Left colon (tissue), 2 donors: ENCODE results near the gene CCBE1. TPM values are rescaled to one million over a fixed set of nuclear protein-coding genes. Genes with fewer than 3 reads are reported as not detected.

Experiments
- ATAC-seq: fragments of 200-7000 bp; cut with Tn5 transposase; one replicate; pipeline ENCODE4 v1.9.1; 2020; ENCODE audit warnings: mild to moderate bottlenecking, moderate library complexity
- DNase-seq, 2 donors: peaks; one replicate each; pipeline ENCODE4 v3.0.0-alpha.2; 2020
- intact Hi-C, 2 donors: fragments of 100-400 bp; cut with DNase I in 1 of 2; cut with micrococcal nuclease in 1 of 2; formaldehyde crosslinking; loops; one replicate each; pipeline versions ENCODE4 v1.11.2 to v1.14.0; 2022; cut with DNase I, micrococcal nuclease
- total RNA-seq, 2 donors: library from RNA; stranded (reverse); fragmentation: NEBNext Ultra II Directional; extraction: Animal tissue kit (Norgen Biotek cat#: 25700); gene quantifications; one replicate each; pipeline ENCODE4 v1.2.1, GENCODE V29; 2021
- donor health status: DM: no; HTN: no; CAD: no.
- donor health status: DM: yes; HTN: yes; CAD: no.

Gene CCBE1
- total RNA-seq, 2 donors from 2014 or later = 0.31 to 8.0 TPM

DNA sequence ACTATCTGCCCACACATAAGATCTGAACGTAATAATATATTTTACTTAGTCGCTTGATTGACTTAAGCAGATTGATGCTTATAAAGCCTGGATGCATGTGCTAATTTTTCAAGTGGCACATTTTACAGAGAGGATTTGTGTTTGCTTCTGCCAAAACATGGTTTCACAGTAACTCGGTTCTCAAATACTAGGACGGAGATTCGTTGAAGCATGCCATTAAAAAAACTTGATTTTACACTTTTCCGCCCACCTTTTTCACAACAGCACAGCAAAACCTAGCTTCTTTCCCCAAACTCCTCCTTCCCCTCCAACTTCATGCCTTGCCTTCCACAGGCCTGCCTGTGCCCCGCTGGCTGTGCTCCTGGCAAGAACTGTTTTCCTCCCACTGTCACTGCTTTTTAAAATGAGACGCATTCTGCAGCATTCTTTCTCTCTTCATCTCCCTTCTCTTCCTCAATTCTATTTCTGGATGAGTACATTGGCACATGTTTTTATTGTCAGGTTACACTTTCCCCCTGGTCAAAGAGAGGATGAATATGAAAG is 283.0 kb downstream of the CCBE1 start:
- intact Hi-C loops = no loop called here
- no peak for ATAC-seq

DNA sequence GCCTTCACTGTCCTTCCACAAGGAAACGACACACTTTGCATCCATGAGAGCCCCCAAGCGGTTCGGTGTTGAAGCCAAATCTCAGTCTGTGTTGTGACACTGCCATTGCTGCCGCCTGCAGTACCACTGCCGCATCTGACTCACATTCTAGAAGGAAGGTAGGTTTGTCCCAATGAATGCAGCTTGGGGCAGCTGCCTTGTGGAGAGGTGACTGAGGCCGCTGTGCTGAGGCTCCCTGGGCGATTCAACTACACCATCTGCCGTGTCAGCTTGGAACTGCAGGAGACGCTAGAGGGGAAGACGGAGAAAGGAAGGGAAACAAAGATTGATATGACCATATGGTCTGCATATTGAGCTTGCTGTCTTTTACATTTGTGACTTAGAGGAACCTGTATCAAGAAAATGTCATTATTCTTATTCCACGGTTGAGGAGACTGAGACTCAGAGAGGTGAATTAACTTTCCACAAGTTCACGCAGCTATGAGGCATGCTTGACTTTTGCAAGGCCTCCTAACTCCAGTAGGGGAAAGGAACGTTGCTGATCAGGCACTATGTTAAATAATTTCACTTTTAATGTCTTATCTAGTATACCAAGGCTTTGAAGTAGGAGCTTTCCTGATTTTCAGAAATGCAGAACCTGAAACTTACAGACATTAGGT is 294.7 kb downstream of the CCBE1 start:
- intact Hi-C loops = loop anchor here in 1 of 2 donors (10.0 kb wide), 1 partner anchor 158 kb away; no protein-coding TSS in a partner anchor
- ATAC-seq (peak; percentile 98), DNase-seq (peak; percentile 44 to 72)

More for the DNA sequence above, 283.0 kb downstream of the CCBE1 start:
- DNase-seq = no peak

DNA sequence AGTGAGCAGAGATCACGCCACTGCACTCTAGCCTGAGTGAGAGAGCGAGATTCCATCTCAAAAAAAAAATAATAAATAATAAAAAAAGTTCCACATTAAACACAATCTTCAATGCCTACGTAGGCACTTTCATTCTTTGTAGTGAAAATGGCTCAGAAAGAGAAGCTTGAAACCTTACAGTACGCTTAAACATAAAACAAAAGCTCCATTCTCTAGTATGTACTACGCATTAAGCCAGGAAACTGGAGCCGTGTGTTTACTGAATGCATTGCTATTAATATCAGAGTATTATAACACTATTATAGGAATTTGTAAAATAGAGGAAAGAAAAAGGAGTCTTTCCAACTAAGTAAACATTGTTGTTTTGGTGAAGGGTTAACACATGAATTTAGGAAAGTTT is 296.8 kb downstream of the CCBE1 start:
- DNase-seq = no peak
- intact Hi-C loops = loop anchor here in 1 of 2 donors (10.0 kb wide), 1 partner anchor 156 kb away; no protein-coding TSS in a partner anchor
- no peak for ATAC-seq

DNA sequence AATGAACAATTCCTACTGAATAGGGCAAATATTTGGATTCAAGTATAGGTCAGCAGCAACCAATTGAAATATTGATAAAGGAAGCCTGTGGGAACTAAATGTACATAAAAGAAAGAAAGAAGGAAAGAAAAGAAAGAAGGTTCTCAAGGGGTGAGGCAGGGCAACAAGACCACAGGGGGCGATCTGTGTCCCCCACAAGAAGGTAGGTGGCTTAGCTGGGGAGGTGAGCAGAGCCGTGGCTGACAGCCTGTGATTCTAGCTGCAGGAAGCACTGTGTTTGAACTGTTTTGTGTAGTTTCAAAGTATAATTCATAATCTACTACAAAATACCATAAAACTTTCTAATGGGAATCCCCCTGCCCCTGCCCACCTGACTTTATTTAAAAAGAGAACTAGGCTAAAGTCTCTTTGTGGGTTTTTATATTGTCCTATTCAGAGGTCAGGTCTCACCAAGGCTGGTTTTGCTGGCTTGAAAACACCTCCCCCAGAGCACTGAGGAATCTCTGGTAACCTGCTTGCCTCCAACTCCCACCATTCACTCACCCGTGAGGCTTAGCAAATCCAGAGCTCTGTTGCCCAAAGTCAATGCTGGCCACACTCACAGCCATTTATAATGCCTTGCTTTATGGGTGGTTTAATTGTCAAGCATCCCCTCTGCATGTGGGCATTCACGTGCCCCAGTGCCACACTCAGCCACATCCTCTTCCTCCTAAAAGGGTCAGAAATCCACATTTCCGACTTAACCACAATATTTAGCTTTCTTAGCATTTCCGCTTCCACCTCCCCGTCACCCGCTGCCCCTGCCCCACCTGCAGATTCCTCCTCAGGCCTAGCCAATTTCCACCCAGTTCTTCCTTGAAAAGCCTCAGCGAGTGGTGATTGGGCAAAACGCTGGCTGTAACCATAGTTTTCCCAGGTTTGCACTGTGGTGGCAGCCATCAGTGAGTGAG is 301.7 kb downstream of the CCBE1 start:
- intact Hi-C loops = loop anchor here in 1 of 2 donors (10.0 kb wide), 1 partner anchor 91 kb away; no protein-coding TSS in a partner anchor
- no peak for DNase-seq
- ATAC-seq = no peak

DNA sequence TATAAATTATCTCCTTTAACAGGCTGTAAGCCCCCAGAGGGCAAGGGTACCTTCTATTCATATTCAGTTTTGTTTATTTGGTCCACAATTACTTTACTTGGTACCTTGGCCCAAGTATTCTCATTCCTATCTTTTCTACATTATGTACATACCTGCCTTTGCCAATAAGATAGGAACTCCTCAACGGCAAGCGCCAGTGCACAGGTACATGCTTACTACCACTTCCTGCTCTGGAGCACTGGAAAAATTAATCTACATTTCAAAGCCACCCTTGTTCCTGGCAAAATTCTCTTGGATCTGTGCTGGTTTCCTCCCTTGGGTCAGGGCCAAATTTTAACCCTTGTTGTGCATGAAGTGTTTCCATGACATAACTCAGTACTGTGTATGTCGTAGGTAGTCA is 303.8 kb downstream of the CCBE1 start:
- DNase-seq = no peak

DNA sequence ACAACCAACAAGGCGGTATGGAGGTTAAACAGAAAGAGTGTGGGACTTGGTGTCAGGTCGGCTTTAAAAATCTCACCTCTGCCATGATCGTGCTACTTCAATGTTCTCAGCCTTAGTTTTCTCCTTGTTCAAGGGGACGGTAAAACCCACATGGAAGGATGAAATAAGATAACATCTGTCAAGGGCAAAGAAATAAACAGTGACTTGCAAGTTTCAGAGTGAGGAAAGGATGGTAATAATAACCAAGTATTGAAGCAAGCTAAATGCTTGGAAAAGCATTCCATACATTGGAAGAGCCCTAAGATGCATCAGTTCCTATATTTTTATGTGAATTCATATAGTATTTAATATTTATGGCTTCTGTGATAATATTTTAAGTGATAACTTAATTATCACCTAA is 308.4 kb downstream of the CCBE1 start:
- DNase-seq (no peak), ATAC-seq (no peak)
- intact Hi-C loops = no loop called here

More for the DNA sequence above, 303.8 kb downstream of the CCBE1 start:
- ATAC-seq = no peak
- intact Hi-C loops = loop anchor here in 1 of 2 donors (10.0 kb wide), 1 partner anchor 89 kb away; no protein-coding TSS in a partner anchor

DNA sequence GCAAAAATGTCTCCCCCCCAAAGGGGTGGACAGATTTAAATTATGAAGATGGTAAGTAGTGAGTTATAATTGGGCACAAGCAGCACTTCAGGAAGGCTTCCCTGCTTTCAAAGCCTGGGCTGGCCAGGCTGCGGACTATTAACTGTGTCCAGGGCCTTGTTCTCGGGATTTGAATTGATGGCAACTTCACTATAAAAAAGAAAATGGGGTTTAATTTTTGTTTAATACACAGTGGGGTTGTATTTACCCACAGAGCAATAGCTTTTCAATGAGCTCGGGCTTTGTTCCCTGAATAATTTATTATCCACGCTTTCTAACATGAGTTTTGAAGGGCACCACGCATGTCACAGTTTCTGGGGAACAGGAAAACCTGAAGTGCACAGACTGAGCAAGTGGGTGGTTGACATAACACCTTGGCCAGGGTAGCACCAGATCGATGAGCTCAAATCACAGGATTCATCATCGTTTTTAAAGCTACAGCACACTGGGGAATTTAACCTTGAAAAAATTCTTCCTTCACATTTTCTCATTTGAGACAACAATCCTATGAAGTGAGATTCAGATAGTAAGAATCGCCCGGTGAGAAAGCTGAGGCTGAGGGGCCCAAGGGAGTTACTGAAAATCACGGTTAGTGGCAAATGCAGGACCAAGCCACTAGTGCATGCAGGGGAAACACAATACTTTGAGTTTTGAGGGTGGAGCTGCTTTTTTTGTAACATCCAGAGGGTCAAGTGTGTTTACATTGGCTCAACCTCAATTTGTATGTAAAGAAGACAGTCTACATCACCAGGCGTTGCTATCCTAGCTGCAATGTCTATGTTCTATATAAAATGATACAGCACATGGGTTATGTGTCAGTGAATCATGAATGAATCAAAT is 309.3 kb downstream of the CCBE1 start:
- intact Hi-C loops = no loop called here
- ATAC-seq (no peak), DNase-seq (no peak)

DNA sequence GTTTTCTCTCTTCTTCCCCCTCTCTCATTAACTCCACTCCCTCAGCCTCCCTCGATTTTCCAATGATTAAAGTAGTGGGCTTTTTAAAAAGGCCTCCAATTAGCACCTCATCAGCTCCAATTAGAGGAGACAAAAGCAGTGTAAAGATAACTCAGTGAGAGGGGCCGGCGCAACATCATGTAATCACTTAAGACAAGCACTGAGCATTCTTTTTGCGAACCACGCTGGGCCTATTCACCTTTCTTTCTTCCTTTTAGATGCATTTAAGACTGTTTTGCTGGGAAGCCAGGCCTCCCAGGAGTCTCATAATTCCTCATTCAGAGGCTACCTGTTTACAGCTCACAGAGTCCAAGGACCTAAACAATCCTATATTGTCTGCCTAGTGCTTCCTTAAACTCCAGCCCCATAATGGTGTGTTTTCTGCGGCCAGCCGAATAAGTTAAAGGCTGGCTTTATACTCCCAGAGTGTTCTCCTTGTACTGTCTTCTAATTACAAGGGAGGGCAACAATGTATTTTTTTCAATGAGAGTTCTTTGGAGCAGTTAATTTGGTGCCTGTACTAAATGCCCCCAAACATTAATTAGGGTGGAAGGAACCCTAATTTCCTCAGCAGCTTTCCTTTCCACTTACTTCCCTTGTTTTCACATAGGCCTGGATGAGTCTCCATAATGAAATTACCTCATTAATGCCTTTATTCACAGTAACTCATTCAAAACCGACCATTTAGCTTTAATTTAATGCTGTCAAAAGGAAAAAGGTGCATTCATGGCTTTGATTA is 310.1 kb downstream of the CCBE1 start:
- DNase-seq = no peak
- intact Hi-C loops = no loop called here
- no peak for ATAC-seq

DNA sequence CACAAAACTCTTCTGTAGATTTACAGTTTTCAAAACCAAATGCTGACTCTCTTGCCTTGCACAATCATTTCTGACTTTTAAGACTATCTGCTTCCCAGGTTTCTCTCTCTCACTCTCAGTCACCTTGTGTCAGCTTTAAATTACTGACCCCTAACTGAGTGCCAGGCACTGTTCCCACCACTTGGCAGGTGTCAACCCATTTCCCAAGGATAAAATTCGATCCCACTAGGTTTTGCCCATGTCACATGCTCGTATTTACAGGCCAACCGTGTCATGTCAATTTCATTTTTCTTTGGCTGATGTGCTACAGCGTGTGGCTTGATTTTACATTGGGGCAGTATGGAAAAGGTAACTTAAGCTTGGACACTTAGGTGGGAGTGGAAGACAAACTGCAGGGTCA is 312.0 kb downstream of the CCBE1 start:
- intact Hi-C loops = no loop called here
- no peak for ATAC-seq
- DNase-seq = no peak

DNA sequence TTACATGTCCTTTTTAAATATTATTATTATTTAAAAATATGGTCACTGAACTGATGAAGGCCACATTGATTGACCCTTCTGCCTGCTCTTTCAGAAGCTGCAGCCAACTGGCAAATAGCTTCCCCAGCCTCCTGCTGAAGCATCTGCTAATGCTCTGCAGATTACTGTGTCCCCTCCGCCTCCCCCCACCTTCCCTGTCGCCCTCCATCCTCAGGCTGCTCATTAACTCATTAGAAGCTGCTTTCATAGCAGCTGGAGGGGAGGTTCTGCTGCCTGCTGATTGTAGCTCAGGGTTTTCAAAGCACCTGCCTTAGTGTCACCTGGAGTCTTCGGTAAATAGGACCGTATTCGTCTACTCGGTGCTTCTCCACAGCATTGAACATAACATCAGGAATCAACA is 313.4 kb downstream of the CCBE1 start:
- intact Hi-C loops = no loop called here
- DNase-seq = no peak
- no peak for ATAC-seq

DNA sequence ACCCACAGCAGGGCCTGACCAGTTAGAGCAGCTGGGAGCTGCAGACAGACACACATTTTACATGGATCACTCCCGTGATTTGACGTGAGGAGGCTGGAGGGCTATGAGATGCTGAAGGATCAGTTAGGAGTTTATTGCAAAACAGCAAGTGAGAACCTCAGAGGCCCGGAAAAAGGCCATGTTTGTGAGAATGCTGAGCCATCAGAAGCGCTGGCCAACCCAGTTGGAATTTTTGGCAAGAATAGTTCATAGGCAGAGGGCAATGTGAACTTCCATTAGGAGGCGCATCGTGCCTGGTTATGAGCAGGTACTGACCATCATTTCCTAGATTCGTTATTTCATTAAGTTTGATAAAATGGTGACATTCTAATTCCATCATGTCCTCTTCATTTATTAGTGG is 314.8 kb downstream of the CCBE1 start:
- DNase-seq (no peak), ATAC-seq (no peak)
- intact Hi-C loops = no loop called here

DNA sequence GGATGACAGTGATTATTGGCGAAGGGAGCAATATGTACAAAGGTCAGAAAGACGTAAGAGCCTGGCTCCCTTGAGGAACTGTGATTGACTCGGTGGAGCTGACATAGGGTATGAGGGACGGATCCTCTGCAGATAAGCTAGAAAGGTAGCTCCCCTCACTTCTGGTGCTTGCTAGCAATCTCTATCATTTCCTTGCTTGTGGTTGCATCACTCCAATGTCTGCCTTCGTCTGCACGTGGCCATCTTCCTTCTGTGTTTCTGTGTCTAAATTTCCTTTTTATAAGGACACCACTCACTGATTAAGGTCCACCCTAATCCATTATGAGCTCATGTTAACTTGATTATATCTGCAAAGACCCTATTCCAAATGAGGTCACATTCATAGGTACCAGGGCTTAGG is 315.3 kb downstream of the CCBE1 start:
- intact Hi-C loops = no loop called here

More for the DNA sequence above, 315.3 kb downstream of the CCBE1 start:
- ATAC-seq = no peak
- no peak for DNase-seq

Other genes with a start within 250 kb of the CCBE1 start
- 1 to 10 TPM; 1.8 to 2.6 TPM for gene PMAIP1, start 202.6 kb upstream of the CCBE1 start, total RNA-seq